ENCODE results near the gene PHAF1.

Gene PHAF1

DNA sequence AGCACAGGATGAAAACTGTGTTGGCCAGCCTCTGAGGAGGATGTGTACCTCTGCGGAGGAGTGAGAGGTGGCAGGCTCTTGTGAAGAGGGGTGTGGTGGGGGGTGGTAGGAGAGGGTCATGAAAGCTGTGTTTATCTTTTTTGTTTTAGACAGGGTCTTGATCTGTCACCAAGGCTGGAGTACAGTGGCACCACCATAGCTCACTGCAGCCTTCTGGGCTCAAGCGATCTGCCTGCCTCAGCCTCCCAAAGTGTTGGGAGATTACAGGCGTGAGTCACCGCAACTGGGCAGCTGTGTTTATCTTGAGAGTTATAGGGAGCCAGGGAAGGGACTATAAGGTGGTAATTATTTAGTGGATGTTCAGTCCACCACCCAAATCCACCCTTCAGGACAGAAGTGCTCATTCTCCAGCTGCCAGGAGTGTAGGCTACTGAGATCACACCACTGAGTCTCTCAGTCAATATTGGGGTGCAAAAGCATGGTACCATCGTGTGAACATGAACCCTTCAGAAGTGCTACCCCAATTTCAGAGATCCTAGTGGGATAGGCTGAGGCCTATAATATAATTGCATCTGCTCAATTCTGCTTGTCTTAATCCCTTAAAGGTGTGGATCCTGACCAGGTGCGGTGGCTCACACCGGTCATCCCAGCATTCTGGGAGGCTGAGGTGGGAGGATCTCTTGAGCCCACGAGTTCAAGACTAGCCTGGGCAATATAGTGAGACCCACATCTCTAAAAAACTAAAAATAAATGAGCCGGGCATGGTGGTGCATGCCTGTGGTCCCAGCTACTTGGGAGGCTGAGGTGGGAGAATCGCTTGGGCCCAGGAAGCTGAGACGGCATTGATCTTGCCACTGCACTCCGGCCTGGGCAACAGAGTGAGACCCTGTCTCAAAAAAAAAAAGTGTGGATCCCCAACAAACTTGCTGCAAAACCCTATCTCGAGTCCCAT lies 81.0 kb downstream of the PHAF1 start:
- Histone ChIP-seq H3K27ac (peak overlapping the region; percentile 47; the same call in 1 of the 2 replicates), H3K4me3 (ENCODE audit: low read depth, low read length) (no peak overlapping the region), H3K36me3 (peaks cover 33% of the 10 kb centered on the region), H3K9me3 (ENCODE audit: severe bottlenecking) (no peaks in the 10 kb centered on the region), H3K27me3 (ENCODE audit: insufficient read depth, low read depth, severe bottlenecking) (no peaks in the 10 kb centered on the region)
- DNase-seq: no peak
- TF ChIP-seq, protein P1, sequence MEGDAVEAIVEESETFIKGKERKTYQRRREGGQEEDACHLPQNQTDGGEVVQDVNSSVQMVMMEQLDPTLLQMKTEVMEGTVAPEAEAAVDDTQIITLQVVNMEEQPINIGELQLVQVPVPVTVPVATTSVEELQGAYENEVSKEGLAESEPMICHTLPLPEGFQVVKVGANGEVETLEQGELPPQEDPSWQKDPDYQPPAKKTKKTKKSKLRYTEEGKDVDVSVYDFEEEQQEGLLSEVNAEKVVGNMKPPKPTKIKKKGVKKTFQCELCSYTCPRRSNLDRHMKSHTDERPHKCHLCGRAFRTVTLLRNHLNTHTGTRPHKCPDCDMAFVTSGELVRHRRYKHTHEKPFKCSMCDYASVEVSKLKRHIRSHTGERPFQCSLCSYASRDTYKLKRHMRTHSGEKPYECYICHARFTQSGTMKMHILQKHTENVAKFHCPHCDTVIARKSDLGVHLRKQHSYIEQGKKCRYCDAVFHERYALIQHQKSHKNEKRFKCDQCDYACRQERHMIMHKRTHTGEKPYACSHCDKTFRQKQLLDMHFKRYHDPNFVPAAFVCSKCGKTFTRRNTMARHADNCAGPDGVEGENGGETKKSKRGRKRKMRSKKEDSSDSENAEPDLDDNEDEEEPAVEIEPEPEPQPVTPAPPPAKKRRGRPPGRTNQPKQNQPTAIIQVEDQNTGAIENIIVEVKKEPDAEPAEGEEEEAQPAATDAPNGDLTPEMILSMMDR (IDR thresholded peaks at IDR 0.05; ENCODE audit: low read depth, low read length): no peak

DNA sequence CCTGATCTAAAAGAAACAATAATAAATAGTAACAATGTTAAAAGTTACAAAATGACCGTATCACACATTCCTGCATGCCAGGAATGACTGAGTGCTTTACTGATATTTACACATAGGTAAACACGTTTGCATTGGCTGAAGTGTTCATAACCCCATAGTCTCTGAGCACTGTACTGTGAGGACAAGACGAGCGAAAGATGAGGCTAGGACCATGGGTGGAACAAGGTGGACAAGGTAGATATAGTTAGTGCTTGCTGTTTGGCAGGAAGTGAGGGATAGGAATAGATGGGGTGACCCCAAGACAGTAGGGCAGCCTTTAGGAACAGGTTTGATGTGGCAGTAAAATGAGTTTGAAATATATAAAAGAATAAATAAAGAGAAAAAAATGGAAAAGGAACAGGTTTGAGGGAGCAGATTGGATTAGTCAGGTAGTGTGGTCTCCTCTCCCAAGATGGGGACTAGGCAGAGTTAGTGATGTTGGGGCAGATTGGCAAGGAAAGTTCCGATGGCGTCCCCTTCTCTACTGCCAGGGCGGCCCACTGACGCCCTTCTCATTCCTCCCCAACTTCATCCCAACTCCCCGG lies 81.8 kb downstream of the PHAF1 start:
- TF ChIP-seq, protein P1 (IDR thresholded peaks at IDR 0.05; ENCODE audit: low read depth, low read length): no peak
- Histone ChIP-seq H3K9me3 (ENCODE audit: severe bottlenecking) (no peaks in the 10 kb centered on the region), H3K4me3 (ENCODE audit: low read depth, low read length) (peak overlapping the region; percentile 11), H3K36me3 (peaks cover 40% of the 10 kb centered on the region), H3K27me3 (ENCODE audit: insufficient read depth, low read depth, severe bottlenecking) (no peaks in the 10 kb centered on the region), H3K27ac (no peak overlapping the region)
- no peak for DNase-seq

DNA sequence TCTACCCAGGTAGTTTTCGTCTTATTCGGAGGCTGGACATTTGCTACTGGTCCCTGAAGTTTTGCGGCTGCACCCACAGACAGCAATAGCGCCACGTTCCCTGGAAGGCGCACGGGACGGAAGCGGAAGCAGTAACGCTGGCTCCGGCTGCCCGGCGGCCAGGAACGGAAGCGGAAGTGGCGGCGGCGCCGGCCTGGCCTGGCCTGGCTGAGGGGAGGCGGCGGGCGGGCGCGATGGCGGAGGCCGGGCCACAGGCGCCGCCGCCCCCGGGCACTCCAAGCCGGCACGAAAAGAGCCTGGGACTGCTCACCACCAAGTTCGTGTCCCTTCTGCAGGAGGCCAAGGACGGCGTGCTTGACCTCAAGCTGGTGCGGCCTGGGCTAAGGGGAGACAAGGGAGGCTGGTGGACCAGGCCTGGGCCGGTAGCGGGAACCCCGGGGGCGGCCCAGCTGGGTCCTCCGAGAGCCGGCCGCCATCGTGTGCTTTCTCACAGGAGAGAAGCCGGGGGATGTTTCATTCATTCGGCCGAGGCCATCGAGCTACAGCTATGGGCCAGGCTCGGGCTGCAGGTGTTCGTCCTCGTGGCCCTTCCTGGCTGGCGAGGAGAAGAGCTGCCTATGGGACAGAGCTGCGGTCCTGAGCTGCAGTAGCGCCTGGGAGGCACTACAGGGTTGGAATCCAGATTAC lies 82.4 kb downstream of the PHAF1 start, which contains the start of gene E2F4:
TSS of gene E2F4 (plus strand) at position 161 of the 687 bp plus-strand sequence. CDS start at position 234, 73 bp downstream.
- DNase-seq: peak; percentile 86
- Histone ChIP-seq H3K27me3 (ENCODE audit: insufficient read depth, low read depth, severe bottlenecking) (no peaks in the 10 kb centered on the region), H3K9me3 (ENCODE audit: severe bottlenecking) (no peaks in the 10 kb centered on the region), H3K4me3 (ENCODE audit: low read depth, low read length) (peak within 1 kb of the TSS; percentile 97), H3K36me3 (peaks cover 47% of the 10 kb centered on the region), H3K27ac (peak within 1 kb of the TSS; percentile 84)
- TF ChIP-seq, protein P1 (IDR thresholded peaks at IDR 0.05; ENCODE audit: low read depth, low read length): no peak

DNA sequence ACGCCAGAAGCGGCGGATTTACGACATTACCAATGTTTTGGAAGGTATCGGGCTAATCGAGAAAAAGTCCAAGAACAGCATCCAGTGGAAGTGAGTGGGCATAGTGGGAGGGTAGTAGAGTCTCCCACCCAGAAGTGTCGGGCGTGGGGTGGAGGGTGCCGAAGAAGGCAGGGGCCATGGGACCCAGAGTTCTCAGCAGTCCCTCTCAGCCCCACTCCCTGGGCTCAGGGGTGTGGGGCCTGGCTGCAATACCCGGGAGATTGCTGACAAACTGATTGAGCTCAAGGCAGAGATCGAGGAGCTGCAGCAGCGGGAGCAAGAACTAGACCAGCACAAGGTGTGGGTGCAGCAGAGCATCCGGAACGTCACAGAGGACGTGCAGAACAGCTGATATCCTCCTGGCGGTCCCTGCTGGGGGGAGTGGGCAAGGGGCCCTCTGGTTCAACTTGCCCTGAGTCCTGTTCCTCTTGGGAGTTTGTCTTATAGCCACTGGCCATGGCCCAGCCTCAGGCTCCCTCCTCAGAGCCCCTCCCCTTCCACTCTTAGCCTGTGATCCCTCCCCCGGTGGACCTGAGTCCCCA lies 83.1 kb downstream of the PHAF1 start:
- peak overlapping the region; percentile 84 for H3K27ac ChIP-seq
- TF ChIP-seq, protein P1 (IDR thresholded peaks at IDR 0.05; ENCODE audit: low read depth, low read length): no peak
- no peak for DNase-seq
- no peaks in the 10 kb centered on the region for H3K9me3 ChIP-seq (ENCODE audit: severe bottlenecking)
- peak overlapping the region; percentile 97 for H3K4me3 ChIP-seq (ENCODE audit: low read depth, low read length)
- H3K27me3 ChIP-seq (ENCODE audit: insufficient read depth, low read depth, severe bottlenecking): no peaks in the 10 kb centered on the region
- H3K36me3 ChIP-seq: peaks cover 53% of the 10 kb centered on the region

DNA sequence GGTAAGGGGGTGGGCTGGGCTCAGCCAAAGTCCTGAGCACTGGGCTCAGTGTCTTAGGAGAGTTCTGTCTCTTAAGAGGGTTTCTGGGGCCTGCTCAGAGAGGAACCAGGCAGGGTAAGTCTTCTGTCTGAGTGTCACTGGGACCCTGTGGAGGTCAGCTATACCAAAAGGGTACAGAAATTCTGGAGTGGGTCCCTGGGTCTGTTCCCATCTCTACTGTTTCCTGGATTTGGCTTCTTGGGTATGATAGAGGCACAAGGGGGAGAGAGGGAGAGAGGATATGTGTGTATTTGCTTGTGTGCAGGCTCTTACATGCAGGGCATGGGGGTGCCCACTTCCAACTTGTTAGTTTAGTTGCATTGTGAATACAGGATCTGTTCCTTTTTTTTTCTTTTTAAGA lies 83.8 kb downstream of the PHAF1 start:
- H3K4me3 ChIP-seq (ENCODE audit: low read depth, low read length): no peak overlapping the region
- H3K27me3 ChIP-seq (ENCODE audit: insufficient read depth, low read depth, severe bottlenecking): no peaks in the 10 kb centered on the region
- no peak for DNase-seq
- TF ChIP-seq, protein P1 (IDR thresholded peaks at IDR 0.05; ENCODE audit: low read depth, low read length): no peak
- H3K36me3 ChIP-seq: peaks cover 59% of the 10 kb centered on the region
- no peaks in the 10 kb centered on the region for H3K9me3 ChIP-seq (ENCODE audit: severe bottlenecking)
- no peak overlapping the region for H3K27ac ChIP-seq

Data from WERI-Rb-1 (cell line).